HS-5 (cell line): ENCODE measurements around the gene EIF2D.
"Not testable (repeated sequence)": the region's sequence is repeated elsewhere in the genome, so short reads cannot be mapped to it uniquely, and the experiment has no call there.

ENCODE experiments used
- DNase-seq: peaks from one replicate; pipeline ENCODE4 v3.0.0-alpha.2; 2012; ENCODE audit warnings: low read depth

The EIF2D gene

DNA sequence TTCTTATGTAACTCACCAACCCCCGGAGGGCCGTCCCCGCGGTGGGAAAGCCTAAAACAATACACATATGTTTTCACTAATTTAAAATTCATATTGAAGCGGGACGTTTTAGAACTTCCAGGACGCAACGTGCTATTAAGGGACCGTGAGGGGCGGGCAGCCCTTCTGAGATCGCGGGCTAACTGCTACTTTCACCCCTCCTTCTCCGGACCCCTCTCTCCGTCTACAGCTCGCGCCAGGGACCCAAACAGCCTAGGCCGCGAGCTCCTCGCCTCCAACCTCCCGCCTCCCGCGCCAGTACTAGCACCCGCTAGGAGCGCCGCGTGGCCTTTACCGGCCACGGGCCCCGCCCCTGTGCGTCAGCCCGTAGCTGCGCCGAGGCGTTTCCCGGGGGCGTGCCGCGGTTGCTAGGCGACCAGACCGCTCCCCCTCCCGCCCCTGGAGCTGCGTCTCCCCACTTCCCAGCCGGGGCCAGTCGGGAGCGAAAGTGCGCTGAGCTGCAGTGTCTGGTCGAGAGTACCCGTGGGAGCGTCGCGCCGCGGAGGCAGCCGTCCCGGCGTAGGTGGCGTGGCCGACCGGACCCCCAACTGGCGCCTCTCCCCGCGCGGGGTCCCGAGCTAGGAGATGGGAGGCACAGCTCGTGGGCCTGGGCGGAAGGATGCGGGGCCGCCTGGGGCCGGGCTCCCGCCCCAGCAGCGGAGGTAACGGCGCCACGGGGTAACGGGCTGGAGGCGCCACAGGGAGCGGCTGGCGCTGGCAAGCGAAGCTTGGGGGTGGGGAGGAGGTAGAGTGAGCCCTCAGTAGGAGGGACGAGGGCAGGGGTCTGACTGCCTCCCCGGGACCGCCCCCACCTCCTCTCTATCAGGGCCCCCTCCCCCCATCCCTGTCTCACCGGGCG lies 23.1 kb upstream of the EIF2D start, which contains the start of gene DYRK3:
DYRK3 (plus strand) TSS at position 457 of the 898 bp plus-strand sequence; CDS start at position 625, 168 bp downstream.
- peak; percentile 64 for DNase-seq

DNA sequence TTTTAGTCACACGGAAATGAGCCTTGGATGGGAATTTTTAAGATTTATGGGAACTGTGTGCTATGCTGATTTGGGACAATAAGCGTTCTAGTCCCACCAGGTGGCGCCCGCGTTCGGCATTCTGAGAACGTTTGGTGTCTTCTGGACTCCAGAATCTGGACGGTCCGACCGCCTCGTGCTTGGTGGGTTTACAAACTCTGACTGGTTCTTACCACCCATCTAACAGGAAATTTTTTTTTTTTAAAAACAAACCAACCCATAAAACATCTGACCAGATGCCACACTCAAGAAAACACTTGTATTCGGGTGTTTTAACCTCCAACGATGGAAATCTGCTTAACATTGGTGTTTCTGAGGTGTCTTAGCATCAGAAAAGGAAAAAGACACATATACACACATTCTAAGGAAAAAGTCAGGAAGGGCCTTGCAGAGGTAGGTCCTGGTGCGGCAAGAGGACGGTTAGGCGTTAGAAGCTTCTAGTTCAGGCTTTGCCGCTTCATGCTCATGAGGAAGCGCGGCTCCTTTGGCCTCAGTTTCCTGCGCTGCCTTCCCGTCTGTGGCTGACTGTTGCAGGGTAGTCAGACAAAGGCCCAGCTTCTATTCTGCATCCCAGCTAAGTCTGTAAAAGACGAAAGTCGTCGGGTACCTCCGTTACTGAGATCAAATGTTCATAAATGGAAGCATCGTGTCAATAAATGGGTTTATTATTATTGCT lies 22.3 kb upstream of the EIF2D start:
- DNase-seq: peak; percentile 68

DNA sequence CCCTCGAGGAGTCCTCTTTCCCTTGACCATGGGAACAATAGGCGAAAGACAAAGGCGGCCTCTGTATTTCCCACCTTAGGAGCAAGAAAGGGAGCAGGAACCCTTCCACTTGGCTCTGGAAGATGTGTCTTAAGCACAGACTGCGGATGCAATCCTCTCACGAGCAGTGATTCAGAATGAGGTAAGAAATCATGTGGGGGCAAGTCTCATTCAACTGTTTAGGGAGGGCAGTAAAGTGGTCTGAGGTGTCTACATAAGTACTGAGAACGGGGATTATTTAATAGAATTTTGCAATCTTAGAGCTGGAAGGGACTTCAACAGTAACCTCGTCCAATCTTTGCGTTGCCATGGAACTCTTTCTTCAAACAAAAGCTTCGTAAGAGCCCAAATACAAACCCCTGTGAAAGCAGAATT lies 21.4 kb upstream of the EIF2D start:
- DNase-seq: peak; percentile 84

DNA sequence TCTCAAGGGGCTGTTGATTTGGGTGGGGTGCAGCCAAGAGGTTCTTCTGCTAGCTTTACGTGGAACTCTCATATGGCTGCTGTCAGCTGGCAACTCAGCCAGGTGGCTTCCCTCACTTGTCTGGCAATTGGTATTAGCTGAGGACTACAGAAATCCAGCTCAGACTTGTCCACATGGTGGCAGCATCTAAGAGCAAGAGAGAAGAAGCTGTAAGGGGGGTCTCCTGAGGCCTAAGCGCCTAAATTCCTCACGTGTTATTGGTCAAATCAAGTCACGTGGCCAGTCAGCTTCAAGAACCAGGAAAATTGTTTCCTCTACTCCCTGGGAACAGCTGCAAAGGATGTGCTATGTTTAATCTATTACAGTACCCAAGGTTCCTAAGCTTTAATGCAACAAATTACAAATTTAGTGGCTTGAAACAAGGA lies 18.8 kb upstream of the EIF2D start:
- no peak for DNase-seq

DNA sequence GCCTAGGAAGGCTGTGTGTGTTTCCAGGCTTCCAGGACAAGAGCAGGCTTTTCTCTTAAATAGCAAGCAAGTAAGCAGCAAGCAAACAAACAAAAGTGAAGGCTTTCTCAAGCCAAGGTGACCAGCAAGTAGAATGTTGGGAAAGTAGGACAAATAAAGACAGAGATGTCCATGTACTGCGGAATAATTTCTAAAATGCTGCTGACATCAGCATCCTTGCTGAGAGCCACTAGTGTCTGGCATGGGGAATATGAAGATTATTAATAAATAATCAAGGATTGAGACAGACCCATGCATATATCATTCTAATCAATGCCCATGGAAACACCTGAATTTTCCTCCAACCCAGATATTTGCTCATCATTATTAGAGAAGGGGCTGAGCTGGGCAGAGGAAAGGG lies 16.7 kb upstream of the EIF2D start:
- no peak for DNase-seq

DNA sequence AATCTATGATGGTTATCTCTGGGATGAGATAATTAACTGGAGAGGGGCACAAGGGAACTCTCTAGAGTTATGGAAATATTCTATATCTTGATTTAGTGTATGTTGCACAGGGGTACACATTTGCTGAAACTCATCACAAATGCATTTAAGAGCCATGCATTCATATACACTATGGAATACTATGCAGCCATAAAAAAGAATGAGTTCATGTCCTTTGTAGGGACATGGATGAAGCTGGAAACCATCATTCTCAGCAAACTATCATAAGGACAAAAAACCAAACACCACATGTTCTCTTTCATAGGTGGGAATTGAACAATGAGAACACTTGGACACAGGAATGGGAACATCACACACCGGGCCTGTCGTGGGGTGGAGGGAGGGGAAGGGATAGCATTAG lies 14.1 kb upstream of the EIF2D start:
- not testable (repeated sequence) for DNase-seq

DNA sequence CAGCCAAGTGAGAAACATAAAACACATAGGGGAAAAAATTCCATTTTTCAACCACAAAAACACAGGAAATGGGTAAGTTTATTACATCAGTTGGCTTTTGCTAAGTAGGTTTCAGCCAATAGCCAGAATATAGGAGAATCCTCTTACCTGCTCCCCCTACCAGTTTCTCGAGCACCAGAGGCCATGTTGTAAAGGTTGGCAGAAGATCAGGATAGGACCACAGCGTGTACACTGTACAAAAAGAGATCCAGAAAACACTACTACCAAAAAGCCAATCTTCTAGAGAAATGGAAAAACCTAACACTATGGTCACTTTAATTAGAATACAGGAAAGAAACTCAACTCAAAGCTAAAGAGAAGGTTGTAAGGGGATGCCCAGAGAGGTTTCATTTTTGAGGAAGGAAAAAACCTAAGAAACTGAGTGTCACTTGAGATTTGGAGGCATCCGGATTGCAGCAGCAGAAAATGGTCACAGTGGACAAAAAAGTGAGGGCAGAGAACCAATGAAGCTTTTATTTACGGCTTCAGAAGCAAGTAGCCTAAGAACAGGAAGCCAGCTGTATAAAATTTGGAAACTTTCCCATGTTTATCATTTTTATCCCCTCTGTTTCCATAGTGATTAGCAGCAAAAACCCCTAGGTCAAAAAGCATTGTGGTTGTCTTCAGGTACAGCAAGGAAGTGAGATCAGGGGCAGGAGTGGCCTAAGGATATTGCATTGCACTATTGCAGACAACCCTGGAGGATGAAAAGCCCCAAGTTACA lies 2.9 kb downstream of the EIF2D start:
- DNase-seq: no peak

DNA sequence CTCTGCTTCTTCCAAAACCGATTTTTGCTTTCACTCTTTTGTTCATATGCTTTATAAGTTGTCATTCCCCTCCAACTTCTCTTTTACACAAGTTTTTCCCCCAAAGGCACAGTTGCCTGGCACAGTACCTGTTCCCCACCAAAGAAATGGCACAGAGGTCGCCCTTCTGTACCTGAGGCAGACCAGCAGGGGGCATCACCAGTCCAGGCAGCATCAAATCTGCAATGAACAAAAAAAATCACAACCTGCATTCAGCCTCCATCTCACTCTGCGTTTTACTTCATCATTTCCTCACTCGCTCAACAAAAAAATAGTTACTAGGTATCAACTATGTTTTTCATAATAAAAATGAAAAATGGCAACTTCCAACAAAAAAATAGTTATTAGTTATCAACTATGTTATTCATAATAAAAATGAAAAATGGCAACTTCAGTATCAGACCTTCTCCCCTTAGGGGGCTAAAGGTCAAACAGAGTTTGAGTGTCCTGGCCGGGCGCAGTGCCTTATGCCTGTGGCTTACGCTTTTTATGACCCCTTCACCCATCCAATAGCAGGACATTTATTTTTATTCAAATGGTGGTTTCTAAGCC lies 4.1 kb downstream of the EIF2D start:
- no peak for DNase-seq

DNA sequence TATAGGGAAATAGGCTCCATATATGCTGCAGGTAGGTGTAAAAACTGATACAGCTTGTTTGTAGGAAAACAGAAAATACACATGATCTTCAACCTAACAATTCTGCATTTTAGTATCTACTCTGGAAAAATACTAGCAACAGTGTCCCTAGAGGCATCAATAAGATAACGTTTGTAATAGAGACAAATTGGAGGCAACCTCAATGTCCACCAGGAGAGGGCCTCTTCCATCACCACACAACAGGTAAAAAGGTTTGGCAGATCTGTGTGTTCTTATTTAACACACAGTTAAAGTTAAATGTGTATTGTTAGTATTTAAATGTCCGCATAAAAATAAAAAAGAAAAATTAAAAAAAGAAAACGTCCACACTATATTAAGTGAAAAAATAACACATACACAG lies 5.4 kb downstream of the EIF2D start:
- no peak for DNase-seq

DNA sequence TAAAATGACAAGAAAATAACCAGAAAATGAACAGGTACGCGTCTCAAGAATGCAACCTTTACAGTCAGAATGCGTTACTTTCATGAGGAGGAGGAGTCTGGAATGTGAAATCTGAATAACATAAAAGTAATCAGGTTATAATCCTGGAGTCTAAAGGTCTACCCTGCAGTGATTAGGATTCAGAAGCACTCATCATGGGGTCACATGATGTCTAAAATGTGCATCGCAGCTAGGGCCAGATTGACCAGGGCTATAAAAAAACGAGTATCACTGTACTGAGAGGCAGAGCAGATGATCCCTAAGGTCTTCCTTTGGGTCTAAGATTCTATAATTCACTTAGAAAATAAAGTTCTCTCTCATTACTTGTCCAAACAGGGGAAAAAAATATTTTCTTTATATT lies 7.4 kb downstream of the EIF2D start:
- no peak for DNase-seq

DNA sequence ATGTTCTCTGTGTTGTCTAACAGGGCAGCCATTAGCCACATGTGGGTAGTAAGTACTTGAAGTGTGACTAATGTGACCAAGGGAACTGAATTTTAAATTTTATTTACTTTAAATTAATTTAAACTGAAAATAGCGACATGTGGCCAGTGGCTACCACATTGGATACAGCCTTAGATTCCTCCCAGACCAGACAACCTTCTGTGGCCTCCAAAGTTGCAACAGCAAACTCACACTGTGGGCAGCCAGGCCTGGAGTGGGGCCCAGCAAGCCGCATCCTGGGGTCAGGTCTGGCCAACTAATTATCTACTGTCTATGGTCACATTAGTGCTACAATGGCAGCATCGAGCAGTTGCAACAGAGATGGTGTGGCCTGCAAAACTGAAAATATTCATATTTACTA lies 11.7 kb downstream of the EIF2D start:
- no peak for DNase-seq

DNA sequence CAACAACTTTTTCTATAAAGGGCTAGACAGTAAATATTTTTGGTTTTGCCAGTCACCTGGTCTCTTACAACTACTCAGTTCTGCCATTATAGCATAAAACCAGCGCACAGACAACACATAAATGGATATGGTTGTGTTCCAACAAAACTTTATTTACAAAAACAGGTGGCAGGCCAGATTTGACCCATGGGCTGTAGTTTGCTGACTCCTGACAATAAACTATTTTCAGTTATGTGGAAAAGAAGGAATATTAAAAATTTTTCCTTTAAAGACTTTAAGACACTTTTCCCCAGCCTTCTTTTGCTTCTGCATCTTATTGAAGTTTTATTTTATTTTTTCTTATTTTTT lies 16.0 kb downstream of the EIF2D start:
- no peak for DNase-seq

DNA sequence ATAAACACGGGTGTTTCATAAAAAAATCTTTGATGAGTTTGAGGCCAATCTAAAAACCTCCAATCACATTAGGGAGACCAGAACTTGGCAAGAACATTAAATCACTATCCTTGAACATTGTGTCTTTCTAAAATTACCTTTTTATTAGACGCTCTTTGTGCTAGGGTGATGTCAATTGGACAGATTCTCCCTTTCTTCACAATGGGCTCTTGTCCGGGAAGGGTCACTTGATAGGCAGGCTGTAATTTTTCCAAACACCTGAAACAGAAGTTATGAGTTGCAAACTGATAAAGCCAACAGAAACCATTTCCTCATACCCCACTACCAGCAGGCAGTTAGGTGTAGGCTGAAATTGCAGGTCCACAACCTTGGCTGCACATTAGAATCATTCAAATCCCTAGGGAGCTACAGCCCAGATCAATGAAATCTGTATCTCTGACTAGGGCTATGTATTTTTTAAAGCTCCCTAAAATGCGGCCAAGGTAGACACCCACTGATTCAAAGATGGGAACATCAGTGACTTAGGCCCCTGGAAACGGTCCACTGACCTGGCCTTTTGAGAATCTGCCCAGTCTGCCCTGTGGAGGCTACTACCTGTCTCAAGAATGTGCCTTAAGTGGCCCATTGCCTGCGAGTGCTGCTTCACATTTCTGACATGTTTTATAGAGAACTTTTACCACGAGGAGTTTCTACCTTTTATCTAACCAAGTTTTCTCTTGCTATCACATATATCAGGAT lies 16.5 kb downstream of the EIF2D start:
- no peak for DNase-seq

DNA sequence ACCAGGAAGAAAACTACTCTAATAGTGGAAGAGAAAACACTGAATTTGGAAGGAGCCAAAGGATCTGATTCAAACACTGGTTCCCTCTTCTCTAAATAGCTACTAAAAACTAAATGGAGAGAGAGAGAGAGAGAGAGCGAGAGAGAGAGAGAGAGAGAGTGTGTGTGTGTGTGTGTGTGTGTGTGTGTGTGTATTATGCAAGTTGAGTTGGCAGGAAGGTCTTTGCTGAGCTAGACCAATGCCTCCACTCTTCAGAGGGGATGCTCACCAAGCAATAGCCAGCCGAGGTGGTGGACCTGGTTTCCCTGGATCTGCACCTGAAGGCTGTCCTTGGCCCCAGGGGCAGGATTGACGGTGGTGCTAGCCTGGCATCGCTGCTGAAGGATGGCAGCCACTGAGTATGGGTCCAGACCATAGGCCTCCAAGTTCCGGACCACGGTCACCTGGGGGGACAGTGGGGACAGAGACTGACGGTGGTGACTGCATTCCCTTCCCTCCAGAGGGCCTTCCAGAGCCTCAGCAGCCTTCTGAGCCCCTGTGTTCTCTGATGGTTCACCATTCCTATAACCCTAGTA lies 18.8 kb downstream of the EIF2D start:
- no peak for DNase-seq

DNA sequence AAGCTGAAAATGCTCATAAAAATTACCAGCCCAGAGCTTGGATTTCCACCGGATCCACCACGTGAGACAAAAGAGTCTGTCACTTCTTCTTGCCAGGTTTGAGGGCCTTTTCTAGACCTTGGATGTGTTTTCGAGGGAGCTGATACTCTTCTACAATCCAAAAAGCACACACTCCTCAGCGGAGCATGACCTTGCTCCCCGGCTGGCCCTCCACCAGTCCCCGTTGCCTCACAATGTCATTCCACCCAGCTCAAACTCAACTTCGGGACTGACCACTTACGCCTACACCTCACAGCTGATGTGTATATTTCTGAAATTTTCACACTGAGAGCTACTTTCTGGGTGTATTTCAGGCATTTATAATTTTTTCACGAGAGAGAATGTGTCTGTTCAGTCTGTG lies 20.6 kb downstream of the EIF2D start:
- no peak for DNase-seq

DNA sequence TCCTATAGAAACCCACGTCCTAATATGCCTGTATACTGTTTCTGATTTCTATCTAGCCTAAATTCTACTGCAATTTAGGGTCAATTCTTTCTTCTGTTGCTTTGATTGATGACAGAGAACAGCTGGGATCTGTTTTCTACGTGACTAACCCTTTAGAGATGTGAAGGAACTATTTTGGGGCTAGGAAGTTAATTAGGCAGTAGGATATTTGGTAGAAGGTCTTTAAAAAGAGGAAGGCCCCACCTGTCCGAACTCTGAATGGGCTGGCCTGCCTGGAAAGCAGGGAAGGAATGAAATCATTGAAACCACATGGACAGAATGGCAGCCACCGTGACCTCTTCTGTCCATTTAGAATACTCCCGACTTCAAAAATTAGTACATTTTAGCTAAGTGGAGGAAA lies 21.0 kb downstream of the EIF2D start:
- no peak for DNase-seq

DNA sequence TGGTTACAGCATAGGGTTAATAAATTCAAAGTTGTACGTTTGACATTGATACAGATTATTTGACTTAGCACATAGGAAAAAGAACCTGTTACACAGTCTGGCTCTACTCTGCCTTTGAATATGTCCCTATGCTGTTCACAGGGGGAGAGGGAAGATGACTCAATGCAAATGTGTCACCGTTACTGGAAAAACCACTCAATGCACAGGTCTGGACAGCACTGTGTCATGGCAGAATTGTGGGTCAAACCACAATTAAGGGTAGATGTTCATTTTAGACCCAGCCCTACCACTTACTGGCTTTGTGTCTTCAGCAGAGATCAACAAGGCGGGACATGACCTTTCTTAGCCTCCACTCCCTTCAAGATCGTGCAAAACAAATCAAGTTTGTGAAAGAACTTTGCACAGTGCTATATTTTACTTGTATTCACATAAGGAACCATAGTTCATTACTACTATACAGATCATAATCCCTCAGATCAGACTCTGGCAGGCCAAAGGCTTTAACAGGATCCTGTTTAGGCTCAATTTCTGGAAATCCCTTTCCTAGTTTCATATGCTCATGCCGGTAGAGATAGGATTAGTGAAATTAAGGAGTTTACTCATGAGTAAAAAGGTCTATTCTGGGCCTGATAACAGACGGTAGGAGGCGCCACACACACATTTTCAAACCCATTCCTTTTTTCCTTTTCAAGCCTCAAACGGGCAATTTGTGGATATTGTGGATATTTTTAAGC lies 22.1 kb downstream of the EIF2D start:
- no peak for DNase-seq

DNA sequence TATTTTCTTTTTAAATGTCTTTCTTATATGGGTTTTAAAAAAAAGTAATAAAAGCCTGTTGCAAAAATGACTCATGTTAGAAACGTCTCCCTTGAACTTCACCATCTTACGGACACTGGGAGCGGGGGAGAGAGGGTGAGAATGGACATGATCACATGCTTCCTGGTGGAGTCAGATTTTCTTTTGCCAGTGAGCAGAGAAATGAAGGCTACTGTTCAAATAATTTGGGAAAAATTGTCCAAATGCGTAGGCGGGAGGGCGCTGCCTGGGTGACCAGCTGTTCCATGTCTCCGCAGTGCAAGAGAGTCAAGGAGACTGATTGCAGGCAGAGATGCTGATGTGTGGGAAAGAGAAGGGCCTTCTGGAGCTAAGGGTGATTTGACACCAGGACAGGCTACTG lies 23.1 kb downstream of the EIF2D start:
- peak; percentile 80 for DNase-seq

DNA sequence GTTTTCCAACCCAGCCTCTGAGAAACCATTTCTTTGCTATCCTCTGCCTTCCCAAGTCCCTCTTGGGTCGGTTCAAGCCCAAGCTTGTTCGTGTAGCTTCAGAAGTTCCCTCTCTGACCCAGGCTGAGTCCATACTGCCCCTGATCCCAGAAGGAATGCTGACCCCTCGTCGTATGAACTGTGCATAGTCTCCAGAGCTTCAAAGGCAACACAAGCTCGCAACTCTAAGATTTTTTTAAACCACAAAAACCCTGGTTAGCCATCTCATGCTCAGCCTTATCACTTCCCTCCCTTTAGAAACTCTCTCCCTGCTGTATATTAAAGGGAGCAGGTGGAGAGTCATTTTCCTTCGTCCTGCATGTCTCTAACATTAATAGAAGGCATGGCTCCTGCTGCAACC lies 23.8 kb downstream of the EIF2D start:
- no peak for DNase-seq

DNA sequence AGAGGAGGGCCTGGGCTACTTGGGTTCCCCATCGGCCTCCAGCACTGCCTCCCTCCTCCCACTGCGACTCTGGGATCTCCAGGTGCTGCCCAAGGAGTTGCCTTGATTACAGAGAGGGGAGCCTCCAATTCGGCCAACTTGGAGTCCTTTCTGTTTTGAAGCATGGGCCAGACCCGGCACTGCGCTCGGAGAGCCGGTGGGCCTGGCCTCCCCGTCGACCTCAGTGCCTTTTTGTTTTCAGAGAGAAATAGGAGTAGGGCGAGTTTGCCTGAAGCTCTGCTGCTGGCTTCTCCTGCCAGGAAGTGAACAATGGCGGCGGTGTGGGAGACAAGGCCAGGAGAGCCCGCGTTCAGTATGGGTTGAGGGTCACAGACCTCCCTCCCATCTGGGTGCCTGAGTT lies 24.4 kb downstream of the EIF2D start:
- DNase-seq: no peak
